ENCODE results near the gene CDX2. TPM values are rescaled to one million over a fixed set of nuclear protein-coding genes. Genes with fewer than 3 reads are reported as not detected.
A peak's percentile ranks its signal among the peaks of the same experiment; 100 is the strongest.

The CDX2 gene
- total and polyA plus RNA-seq, 2 experiments from 2014 or later, result not detected

- peaks cover 67% of the 10 kb centered on the region for H3K4me1 ChIP-seq (ENCODE audit: insufficient read depth)
- no peaks in the 10 kb centered on the region; the same call in 1 of the 2 replicates for H3K36me3 ChIP-seq (ENCODE audit: insufficient read depth)
- peaks cover 100% of the 10 kb centered on the region for H3K27me3 ChIP-seq (ENCODE audit: insufficient read depth)
- Mint-ChIP-seq H3K9me3 (no peaks in the 10 kb centered on the region; the same call in 2 of the 3 replicates), H3K4me3 (peak overlapping the region; percentile 57), H3K4me1 (peaks cover 60% of the 10 kb centered on the region), H3K27ac (no peak overlapping the region), H3K27me3 (ENCODE audit: insufficient read depth, low read depth, poor library complexity) (peaks cover 100% of the 10 kb centered on the region), H3K36me3 (ENCODE audit: low read depth) (no peaks in the 10 kb centered on the region; the same call in 2 of the 3 replicates)
- peak overlapping the region; percentile 41 for H3K4me3 ChIP-seq
- no peaks in the 10 kb centered on the region for H3K79me2 ChIP-seq (replicated peaks; ENCODE audit: insufficient read depth)
- DNase-seq (ENCODE audit: low spot score) (peak; percentile 49), ATAC-seq (no peak)
- H3F3A ChIP-seq (replicated peaks; ENCODE audit: low read depth), result peaks cover 52% of the 10 kb centered on the region
- H3K9me2 ChIP-seq (ENCODE audit: insufficient read depth), result no peaks in the 10 kb centered on the region
- peak; percentile 75 for TF ChIP-seq EZH2 (IDR thresholded peaks at IDR 0.05; ENCODE audit: low read depth, unreplicated experiment)
- no peak for TF ChIP-seq EZH2phosphoT487 (IDR thresholded peaks at IDR 0.05; ENCODE audit: unreplicated experiment)
- no peak for TF ChIP-seq STAT1 (IDR thresholded peaks at IDR 0.05; ENCODE audit: unreplicated experiment)
- TF ChIP-seq CTCF (conservative IDR thresholded peaks at IDR 0.05; ENCODE audit: low read depth in 2 of 2), result no peak
- H3K27ac ChIP-seq (ENCODE audit: low read depth), result no peak overlapping the region
- H4K20me1 ChIP-seq (replicated peaks; ENCODE audit: insufficient read depth), result peaks cover 46% of the 10 kb centered on the region
- H3K4me2 ChIP-seq, result peak overlapping the region; percentile 73
- no peak overlapping the region for H2AFZ ChIP-seq
Observed at GRCh38 chr13:27967736-27968315, 1.3 kb downstream of the CDX2 start.

GRCh38 chr13:27967203-27967735, 1.8 kb downstream of the CDX2 start:
- Histone ChIP-seq H2AFZ (no peak overlapping the region), H3K27ac (ENCODE audit: low read depth) (no peak overlapping the region), H3K9me2 (ENCODE audit: insufficient read depth) (no peaks in the 10 kb centered on the region), H3K4me3 (peak overlapping the region; percentile 41), H3K4me2 (peak overlapping the region; percentile 73), H3F3A (replicated peaks; ENCODE audit: low read depth) (peaks cover 52% of the 10 kb centered on the region), H4K20me1 (replicated peaks; ENCODE audit: insufficient read depth) (peaks cover 40% of the 10 kb centered on the region), H3K4me1 (ENCODE audit: insufficient read depth) (peaks cover 67% of the 10 kb centered on the region), H3K36me3 (ENCODE audit: insufficient read depth) (no peaks in the 10 kb centered on the region; the same call in 1 of the 2 replicates), H3K79me2 (replicated peaks; ENCODE audit: insufficient read depth) (no peaks in the 10 kb centered on the region), H3K27me3 (ENCODE audit: insufficient read depth) (peaks cover 100% of the 10 kb centered on the region)
- H3K27ac Mint-ChIP-seq, result no peak overlapping the region
- DNase-seq (ENCODE audit: low spot score) (peak; percentile 40), ATAC-seq (no peak)
- H3K9me3 Mint-ChIP-seq, result no peaks in the 10 kb centered on the region; the same call in 2 of the 3 replicates
- no peak for TF ChIP-seq NANOG (IDR thresholded peaks at IDR 0.05; ENCODE audit: borderline replicate concordance)
- TF ChIP-seq EZH2 (IDR thresholded peaks at IDR 0.05; ENCODE audit: low read depth, unreplicated experiment), result peak; percentile 94
- TF ChIP-seq EZH2phosphoT487 (IDR thresholded peaks at IDR 0.05; ENCODE audit: unreplicated experiment), result peak; percentile 17
- no peak for TF ChIP-seq ETS1 (IDR thresholded peaks at IDR 0.05)
- no peaks in the 10 kb centered on the region; the same call in 2 of the 3 replicates for H3K36me3 Mint-ChIP-seq (ENCODE audit: low read depth)
- H3K4me1 Mint-ChIP-seq, result peaks cover 63% of the 10 kb centered on the region
- peak overlapping the region; percentile 35; the same call in 1 of the 3 replicates for H3K4me3 Mint-ChIP-seq
- H3K27me3 Mint-ChIP-seq (ENCODE audit: insufficient read depth, low read depth, poor library complexity), result peaks cover 100% of the 10 kb centered on the region
